Activated CD8-positive, alpha-beta memory T cell treated with anti-CD3 and anti-CD28 coated beads, Interleukin-2, amount 10 ng/mL, durations not matched to agents 7 days and 5 days (primary cell): ENCODE results near the gene POLRMT. TPM values are rescaled to one million over a fixed set of nuclear protein-coding genes. Genes with fewer than 3 reads are reported as not detected.

ENCODE experiments used
- ATAC-seq: fragments of 150-1000 bp; cut with Tn5 transposase; one replicate; pipeline ENCODE4 v1.10.0; 2021; ENCODE audit warnings: moderate library complexity
- CTCF ChIA-PET: fragments of 350-600 bp; sonication (Branson Sonifier 250); formaldehyde crosslinking; loops from one replicate; lab custom pipeline; 2021; ENCODE audit warnings: antibody characterized with exemption; lab: Charles Lee
- DNase-seq: peaks from one replicate; pipeline ENCODE4 v3.0.0-alpha.2; 2020
- H3K27ac Mint-ChIP-seq: one replicate; pipeline ENCODE4 v1.8.0; 2021; ENCODE audit warnings: mild to moderate bottlenecking, mixed read lengths
- H3K27me3 Mint-ChIP-seq: one replicate; pipeline ENCODE4 v1.8.0; 2021; ENCODE audit warnings: mixed read lengths
- H3K36me3 Mint-ChIP-seq: one replicate; pipeline ENCODE4 v1.8.0; 2021; ENCODE audit warnings: mild to moderate bottlenecking, mixed read lengths
- H3K4me1 Mint-ChIP-seq: one replicate; pipeline ENCODE4 v1.8.0; 2021; ENCODE audit warnings: mixed read lengths
- H3K4me3 Mint-ChIP-seq: one replicate; pipeline ENCODE4 v1.8.0; 2021; ENCODE audit warnings: mild to moderate bottlenecking, moderate library complexity, mixed read lengths
- H3K9me3 Mint-ChIP-seq: one replicate; pipeline ENCODE4 v1.8.0; 2022; ENCODE audit warnings: low read depth, mixed read lengths
- total RNA-seq, 2 experiments: library from RNA; stranded (reverse); gene quantifications; one replicate each; pipeline ENCODE4 v1.2.3, GENCODE V29; 2021

The POLRMT gene
- total RNA-seq, result 10 to 100 TPM; 65.0 to 68.1 TPM

- Mint-ChIP-seq H3K4me1 (peaks cover 20% of the 10 kb centered on the region), H3K36me3 (peaks cover 8% of the 10 kb centered on the region), H3K4me3 (peak within 1 kb of the TSS; percentile 95), H3K27ac (peak within 1 kb of the TSS; percentile 88), H3K9me3 (no peaks in the 10 kb centered on the region), H3K27me3 (no peaks in the 10 kb centered on the region)
- ATAC-seq, result peak; percentile 91
- CTCF ChIA-PET, result interaction anchor here (0.5 to 1.5 kb wide), 6 partner anchors 32 to 611 kb away, joined by 3 to 4 read pairs (median 3); no protein-coding TSS in a partner anchor
- peak; percentile 98 for DNase-seq
These were observed at the start of gene POLRMT for GRCh38 chr19:633068-633785. Gene POLRMT (minus strand): TSS chr19:633537. CDS start chr19:633512, 25 bp downstream.

GRCh38 chr19:682678-683320, 49.5 kb upstream of the POLRMT start:
- no peak for ATAC-seq

DNA sequence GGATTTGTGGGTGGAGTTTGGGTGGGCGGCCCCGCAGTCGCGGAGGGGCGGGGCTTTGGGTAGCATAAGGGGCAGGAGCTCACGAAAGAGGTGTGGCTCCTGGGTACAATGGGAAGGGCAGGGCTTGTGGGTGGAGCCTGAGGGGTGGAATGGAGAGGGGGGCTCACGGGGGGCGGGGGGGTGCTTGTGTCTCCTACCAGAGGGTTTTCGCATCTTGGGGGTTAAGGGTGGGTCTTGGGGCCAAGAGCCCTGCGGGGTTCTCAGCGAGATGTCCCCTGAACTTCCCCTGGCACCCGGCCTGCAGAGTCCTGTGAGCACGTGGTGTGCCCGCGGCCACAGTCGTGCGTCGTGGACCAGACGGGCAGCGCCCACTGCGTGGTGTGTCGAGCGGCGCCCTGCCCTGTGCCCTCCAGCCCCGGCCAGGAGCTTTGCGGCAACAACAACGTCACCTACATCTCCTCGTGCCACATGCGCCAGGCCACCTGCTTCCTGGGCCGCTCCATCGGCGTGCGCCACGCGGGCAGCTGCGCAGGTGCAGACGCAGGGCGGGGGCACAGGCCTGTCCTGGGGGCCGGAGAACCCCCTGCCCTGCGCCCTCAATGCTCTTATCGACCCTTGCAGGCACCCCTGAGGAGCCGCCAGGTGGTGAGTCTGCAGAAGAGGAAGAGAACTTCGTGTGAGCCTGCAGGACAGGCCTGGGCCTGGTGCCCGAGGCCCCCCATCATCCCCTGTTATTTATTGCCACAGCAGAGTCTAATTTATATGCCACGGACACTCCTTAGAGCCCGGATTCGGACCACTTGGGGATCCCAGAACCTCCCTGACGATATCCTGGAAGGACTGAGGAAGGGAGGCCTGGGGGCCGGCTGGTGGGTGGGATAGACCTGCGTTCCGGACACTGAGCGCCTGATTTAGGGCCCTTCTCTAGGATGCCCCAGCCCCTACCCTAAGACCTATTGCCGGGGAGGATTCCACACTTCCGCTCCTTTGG, 48.0 kb upstream of the POLRMT start:
- DNase-seq (peak; percentile 96), ATAC-seq (no peak)
- peak overlapping the region; percentile 100 for H3K27ac Mint-ChIP-seq
- peaks cover 2% of the 10 kb centered on the region for H3K4me1 Mint-ChIP-seq
- H3K4me3 Mint-ChIP-seq, result peak overlapping the region; percentile 76
- CTCF ChIA-PET, result interaction anchor here (0.6 to 2.4 kb wide), 4 partner anchors 22 to 97 kb away, joined by 3 to 10 read pairs (median 6); partner anchors contain the start of gene POLRMT
- H3K9me3 Mint-ChIP-seq, result no peaks in the 10 kb centered on the region
- H3K27me3 Mint-ChIP-seq, result no peaks in the 10 kb centered on the region
- no peaks in the 10 kb centered on the region for H3K36me3 Mint-ChIP-seq

More at GRCh38 chr19:682678-683320, 49.5 kb upstream of the POLRMT start:
- Mint-ChIP-seq H3K27me3 (no peaks in the 10 kb centered on the region), H3K4me1 (peaks cover 2% of the 10 kb centered on the region), H3K27ac (no peak overlapping the region), H3K9me3 (no peaks in the 10 kb centered on the region), H3K4me3 (no peak overlapping the region), H3K36me3 (no peaks in the 10 kb centered on the region)
- CTCF ChIA-PET, result interaction anchor here (1.1 kb wide), 1 partner anchor 51 kb away, joined by 3 read pairs; no protein-coding TSS in a partner anchor
- DNase-seq, result no peak

DNA sequence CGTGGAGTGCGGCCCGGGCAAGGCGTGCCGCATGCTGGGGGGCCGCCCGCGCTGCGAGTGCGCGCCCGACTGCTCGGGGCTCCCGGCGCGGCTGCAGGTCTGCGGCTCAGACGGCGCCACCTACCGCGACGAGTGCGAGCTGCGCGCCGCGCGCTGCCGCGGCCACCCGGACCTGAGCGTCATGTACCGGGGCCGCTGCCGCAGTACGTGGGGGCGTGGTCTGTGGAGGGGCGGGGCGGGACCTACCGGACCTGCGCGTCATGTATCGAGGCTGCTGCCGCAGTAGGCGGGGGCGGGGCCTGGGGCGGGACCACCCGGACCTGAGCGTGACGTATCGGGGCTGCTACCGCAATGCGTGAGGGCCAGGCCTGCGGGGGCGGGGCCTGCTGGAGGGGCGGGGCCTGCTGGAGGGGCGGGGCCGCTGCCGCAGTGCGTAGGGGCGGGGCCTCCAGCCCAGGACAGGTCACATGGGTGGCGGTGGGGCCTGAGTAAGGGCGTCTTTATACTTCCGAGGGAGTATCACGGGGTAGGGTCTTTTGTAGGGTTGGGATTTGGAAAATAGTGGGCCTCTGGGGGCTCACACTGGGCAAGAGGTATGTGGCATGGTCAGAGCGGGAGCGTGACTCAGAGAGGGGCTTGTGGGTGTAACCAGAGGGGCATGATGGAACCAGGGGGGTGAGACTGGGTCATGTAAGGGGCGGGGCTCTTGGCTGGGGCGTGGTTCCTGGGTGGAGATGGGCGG, 47.1 kb upstream of the POLRMT start:
- H3K9me3 Mint-ChIP-seq, result no peaks in the 10 kb centered on the region
- ATAC-seq, result peak; percentile 81

DNA sequence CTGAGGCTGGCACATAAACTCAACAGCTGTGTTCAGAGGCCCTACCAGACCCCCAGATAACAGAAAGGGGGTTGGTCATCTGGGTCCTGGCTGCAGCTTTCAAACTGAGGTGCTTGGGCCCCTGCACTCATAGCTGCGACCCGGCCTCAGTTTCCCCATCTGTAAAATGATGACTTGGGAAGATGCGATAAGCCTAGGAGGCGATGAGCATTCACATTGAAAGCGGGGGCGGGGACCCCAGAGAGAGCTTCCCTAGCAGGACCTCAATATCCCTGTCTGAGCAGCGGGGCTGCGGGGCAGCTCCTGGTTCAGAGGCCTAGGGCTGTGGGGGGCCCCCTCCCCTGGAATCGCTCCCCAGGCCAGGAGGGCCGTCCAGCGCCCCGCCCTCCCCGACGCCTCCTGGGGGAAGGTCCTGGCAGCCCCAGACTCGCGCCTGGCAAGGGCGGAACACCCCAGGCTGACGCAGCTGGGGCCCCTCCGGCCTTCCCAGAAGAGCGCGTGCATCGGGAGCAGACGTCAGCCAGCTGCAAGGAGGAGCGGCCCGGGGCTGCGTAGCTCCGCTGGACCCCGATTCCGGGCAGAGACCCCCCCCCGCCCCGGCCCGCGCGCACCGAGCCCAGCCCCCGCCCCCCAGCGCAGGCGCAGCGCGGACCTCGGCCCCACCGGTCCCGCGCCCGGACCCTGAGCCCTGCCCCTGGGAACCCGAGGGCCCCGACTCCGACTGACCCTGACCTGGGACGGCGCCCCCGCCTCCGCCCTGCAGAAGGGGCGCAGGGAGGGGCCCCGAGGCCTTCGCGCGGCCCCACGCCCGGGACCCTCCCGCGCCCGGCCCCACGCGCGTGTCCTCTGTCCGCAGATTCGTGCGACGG, 46.3 kb upstream of the POLRMT start:
- H3K27ac Mint-ChIP-seq, result peak overlapping the region; percentile 61
- CTCF ChIA-PET, result interaction anchor here (0.6 to 2.4 kb wide), 8 partner anchors 12 to 258 kb away, joined by 3 to 10 read pairs (median 6); partner anchors contain the start of gene RNF126
- H3K9me3 Mint-ChIP-seq, result no peaks in the 10 kb centered on the region
- peak; percentile 2 for ATAC-seq
- peaks cover 11% of the 10 kb centered on the region for H3K27me3 Mint-ChIP-seq
- peak; percentile 58 for DNase-seq
- H3K4me3 Mint-ChIP-seq, result peak overlapping the region; percentile 54
- peaks cover 2% of the 10 kb centered on the region for H3K4me1 Mint-ChIP-seq
- no peaks in the 10 kb centered on the region for H3K36me3 Mint-ChIP-seq

More for the DNA sequence above, 47.1 kb upstream of the POLRMT start:
- H3K4me3 Mint-ChIP-seq, result peak overlapping the region; percentile 76
- H3K4me1 Mint-ChIP-seq, result peaks cover 2% of the 10 kb centered on the region
- CTCF ChIA-PET, result interaction anchor here (0.6 to 2.4 kb wide), 7 partner anchors 12 to 96 kb away, joined by 3 to 10 read pairs (median 6); partner anchors contain the start of genes POLRMT and RNF126
- H3K27ac Mint-ChIP-seq, result peak overlapping the region; percentile 100
- peaks cover 5% of the 10 kb centered on the region for H3K27me3 Mint-ChIP-seq
- peak; percentile 100 for DNase-seq
- H3K36me3 Mint-ChIP-seq, result no peaks in the 10 kb centered on the region

DNA sequence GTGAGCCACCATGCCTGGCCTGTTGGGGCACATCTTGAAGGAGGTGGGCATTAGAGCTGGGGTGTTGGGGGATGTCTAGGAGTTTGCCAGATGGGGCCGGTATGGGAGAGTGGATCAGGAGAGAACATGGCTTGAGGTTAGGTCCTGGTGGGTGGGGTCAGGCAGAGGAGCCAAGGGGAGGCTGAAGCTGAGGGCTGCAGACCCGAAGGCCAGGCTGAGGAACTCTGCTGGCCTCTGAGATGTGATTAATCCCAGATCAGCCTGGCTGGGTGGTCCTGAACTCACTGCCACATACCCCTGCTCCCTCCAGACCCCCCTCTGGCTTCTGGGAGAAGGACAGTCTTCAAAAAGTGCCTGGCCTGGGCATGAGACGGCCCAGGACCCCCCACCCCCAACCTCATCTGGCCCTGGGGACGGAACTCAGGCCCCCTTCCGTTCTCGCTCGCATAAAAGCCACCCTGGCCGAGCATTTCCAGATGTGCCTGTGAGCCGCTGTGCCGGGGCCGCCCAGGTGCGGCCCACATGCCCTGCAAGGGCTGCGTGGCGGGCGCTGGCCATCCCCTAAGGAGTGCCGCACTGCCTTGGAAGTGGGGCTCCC, 45.6 kb upstream of the POLRMT start:
- H3K36me3 Mint-ChIP-seq, result no peaks in the 10 kb centered on the region
- peaks cover 2% of the 10 kb centered on the region for H3K4me1 Mint-ChIP-seq
- peak overlapping the region; percentile 43 for H3K4me3 Mint-ChIP-seq
- no peak overlapping the region for H3K27ac Mint-ChIP-seq
- H3K27me3 Mint-ChIP-seq, result peaks cover 14% of the 10 kb centered on the region
- ATAC-seq (no peak), DNase-seq (no peak)
- CTCF ChIA-PET, result interaction anchor here (0.6 to 2.4 kb wide), 6 partner anchors 11 to 258 kb away, joined by 3 to 10 read pairs (median 4); no protein-coding TSS in a partner anchor
- H3K9me3 Mint-ChIP-seq, result no peaks in the 10 kb centered on the region

DNA sequence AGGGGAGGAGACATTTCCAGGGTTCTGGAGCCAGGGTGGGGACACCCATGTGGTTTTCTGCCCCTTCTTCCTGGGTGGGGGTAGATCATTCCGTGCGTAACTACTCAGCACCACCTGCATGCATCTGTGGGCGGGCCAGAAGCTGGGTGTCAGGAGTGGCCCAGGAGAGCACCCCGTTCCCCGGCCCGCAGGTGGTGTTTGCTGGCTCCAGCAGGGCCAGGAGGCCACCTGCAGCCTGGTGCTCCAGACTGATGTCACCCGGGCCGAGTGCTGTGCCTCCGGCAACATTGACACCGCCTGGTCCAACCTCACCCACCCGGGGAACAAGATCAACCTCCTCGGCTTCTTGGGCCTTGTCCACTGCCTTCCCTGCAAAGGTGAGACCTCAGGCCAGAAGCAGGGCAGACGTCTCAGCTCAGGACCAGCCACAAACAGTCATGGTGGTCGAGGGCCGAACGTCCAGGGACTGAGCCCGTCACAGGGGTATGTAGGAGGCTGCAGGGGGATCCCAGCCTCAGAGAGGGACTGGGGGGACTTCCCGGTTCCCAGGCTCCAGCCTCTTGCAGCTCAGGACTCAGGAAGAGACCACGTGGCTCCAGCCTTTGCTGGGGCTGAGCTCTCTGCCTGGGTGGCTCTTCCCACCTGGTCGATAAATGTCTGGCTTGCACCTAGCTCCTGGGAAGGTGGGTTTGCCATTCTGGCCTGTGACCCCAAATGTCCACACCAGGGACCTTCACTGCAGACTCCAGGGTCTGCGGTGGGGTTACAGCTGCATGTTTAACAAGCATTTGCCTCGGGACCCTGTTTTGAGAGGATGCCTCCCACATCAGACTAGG, 44.5 kb upstream of the POLRMT start:
- peaks cover 2% of the 10 kb centered on the region for H3K4me1 Mint-ChIP-seq
- H3K4me3 Mint-ChIP-seq, result no peak overlapping the region
- H3K36me3 Mint-ChIP-seq, result no peaks in the 10 kb centered on the region
- CTCF ChIA-PET, result interaction anchor here (0.6 to 0.9 kb wide), 2 partner anchors 94 to 172 kb away, joined by 3 read pairs; no protein-coding TSS in a partner anchor
- ATAC-seq, result no peak
- no peak overlapping the region for H3K27ac Mint-ChIP-seq
- H3K9me3 Mint-ChIP-seq, result no peaks in the 10 kb centered on the region
- H3K27me3 Mint-ChIP-seq, result peaks cover 19% of the 10 kb centered on the region
- no peak for DNase-seq

- H3K4me1 Mint-ChIP-seq, result peaks cover 2% of the 10 kb centered on the region
- H3K4me3 Mint-ChIP-seq, result no peak overlapping the region
- no peaks in the 10 kb centered on the region for H3K36me3 Mint-ChIP-seq
- CTCF ChIA-PET, result interaction anchor here (0.6 to 0.9 kb wide), 2 partner anchors 93 to 171 kb away, joined by 3 read pairs; no protein-coding TSS in a partner anchor
- H3K9me3 Mint-ChIP-seq, result no peaks in the 10 kb centered on the region
- DNase-seq, result no peak
- H3K27me3 Mint-ChIP-seq, result peaks cover 19% of the 10 kb centered on the region
- no peak overlapping the region for H3K27ac Mint-ChIP-seq
- no peak for ATAC-seq
These were observed 43.9 kb upstream of the POLRMT start for GRCh38 chr19:677201-677600.

DNA sequence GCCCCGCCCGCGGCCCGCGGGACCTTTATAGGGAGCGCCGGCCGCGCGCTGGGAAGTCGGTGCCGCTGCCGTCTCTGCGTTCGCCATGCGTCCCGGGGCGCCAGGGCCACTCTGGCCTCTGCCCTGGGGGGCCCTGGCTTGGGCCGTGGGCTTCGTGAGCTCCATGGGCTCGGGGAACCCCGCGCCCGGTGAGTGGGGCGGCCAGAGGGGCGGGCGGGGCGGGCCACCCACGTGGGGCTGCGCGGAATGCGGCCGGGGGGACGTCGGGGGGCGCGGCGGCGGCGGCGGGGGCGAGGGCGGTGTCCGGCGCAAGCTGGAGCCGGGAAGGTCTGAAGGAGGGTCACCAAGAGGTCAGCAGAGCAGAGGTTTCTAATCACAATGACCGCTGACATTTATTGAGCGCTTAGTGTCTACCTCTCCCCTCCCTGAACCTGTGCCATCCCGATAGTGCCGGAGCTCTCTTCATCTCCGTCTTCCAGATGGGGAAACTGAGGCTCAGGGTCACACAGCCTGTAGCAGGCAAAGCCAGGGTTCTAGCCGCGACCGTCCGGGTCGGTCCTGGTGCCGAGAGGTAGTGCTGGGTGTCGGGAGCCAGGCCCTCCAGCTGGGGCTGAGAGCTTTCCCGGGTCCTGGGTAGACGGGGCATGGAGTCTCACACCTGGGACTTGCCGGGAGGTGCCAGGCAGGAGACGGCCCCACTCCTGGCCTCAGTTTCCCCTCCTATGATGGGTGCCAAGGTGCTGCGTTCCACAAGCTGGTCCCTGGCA, 43.2 kb upstream of the POLRMT start, which contains the start of gene FSTL3:
Gene FSTL3, plus strand, starts transcription at position 54 of the 767 bp plus-strand sequence. Its CDS starts 32 bp downstream, at position 86.
- Mint-ChIP-seq H3K4me1 (peaks cover 2% of the 10 kb centered on the region), H3K27me3 (peaks cover 19% of the 10 kb centered on the region), H3K27ac (no peak within 1 kb of the TSS), H3K9me3 (no peaks in the 10 kb centered on the region), H3K4me3 (no peak within 1 kb of the TSS), H3K36me3 (no peaks in the 10 kb centered on the region)
- DNase-seq, result no peak
- ATAC-seq, result no peak
- CTCF ChIA-PET, result interaction anchor here (0.7 to 0.9 kb wide), 2 partner anchors 58 to 92 kb away, joined by 3 read pairs; no protein-coding TSS in a partner anchor

- no peak overlapping the region for H3K4me3 Mint-ChIP-seq
- no peak overlapping the region for H3K27ac Mint-ChIP-seq
- H3K27me3 Mint-ChIP-seq, result peaks cover 19% of the 10 kb centered on the region
- ATAC-seq (no peak), DNase-seq (no peak)
- no peaks in the 10 kb centered on the region for H3K4me1 Mint-ChIP-seq
- CTCF ChIA-PET, result no interaction called here
- no peaks in the 10 kb centered on the region for H3K36me3 Mint-ChIP-seq
- no peaks in the 10 kb centered on the region for H3K9me3 Mint-ChIP-seq
These were observed 42.6 kb upstream of the POLRMT start for GRCh38 chr19:676007-676338.
